Measurements from ENCODE around the gene ECEL1.

ECEL1 gene

DNA sequence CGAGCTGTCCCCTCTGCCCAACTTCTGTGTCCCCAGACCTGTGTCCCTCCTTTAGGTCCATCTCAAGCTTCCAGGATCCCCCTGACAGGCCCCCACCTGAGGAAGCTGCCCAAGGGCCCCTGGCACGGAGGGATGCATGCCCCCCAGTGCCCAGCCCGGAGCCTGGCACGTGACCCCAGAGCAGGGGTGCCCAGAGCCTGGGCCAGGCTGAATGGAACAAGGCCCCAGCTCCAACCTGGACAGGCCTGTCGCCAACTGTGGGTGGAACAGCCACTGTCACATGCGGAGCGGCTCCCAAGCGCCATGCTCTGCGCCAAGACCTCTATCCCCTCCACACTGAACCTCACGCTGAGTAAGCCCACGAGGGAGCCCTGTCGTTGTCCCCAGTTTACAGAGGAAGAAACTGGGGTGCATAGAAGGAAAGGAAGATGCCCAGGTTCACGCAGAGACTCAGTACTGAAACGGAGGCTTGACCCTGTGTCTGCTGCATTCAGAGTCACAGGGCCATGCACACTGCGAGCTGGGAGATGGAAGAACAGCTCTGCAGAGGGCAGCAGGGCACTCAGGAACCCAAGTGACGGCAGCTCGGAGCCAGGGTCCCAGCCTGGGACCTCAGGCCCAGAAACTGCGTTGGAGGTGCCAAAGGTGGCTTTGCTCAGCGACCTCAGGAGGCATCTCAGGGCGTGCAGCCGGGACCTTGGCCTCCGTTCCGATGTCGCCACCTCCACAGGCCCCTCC is 5.5 kb upstream of the ECEL1 start:
- Histone ChIP-seq H3K36me3 (ENCODE audit: control insufficient read depth, low read depth, low read length) (no peaks in the 10 kb centered on the region), H3K27me3 (ENCODE audit: control insufficient read depth, insufficient read depth, low read length) (peaks cover 25% of the 10 kb centered on the region), H3K4me3 (ENCODE audit: low read length) (no peak overlapping the region), H3K9me3 (ENCODE audit: control insufficient read depth, low read depth, low read length) (no peaks in the 10 kb centered on the region), H3K9ac (ENCODE audit: low read length) (no peak overlapping the region), H3K27ac (ENCODE audit: low read length) (no peak overlapping the region), H3K4me1 (ENCODE audit: control insufficient read depth, low read depth, low read length) (peaks cover 13% of the 10 kb centered on the region)

DNA sequence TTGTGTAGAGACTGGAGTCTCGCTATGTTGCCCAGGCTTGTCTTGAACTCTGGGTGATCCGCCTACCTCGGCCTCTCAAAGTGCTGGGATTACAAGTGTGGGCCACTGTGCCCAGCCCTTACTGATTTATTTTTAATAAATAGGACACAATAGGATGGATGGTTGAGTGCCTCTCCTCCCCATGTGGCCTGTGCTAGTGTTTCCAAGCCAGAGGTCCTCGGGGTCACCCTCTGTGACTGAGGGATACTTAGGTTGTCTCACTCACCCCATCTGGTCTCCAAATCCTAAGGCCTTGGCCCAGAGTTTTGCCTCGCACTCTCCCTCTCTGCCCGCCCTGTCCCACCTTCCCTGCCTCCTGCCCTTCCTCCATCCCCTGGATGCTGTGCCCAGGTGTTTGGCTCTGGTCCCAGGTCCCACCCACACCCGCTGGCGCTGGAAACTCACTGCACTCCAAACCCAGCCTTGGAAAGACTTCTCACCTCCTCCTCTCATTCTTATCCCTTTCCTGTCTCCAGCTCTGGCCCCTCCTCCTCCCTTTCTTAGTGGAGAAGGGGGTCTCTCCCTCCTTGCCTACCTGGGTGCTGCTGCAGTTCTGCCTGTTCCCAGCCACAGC is 4.7 kb upstream of the ECEL1 start:
- Histone ChIP-seq H3K36me3 (ENCODE audit: control insufficient read depth, low read depth, low read length) (no peaks in the 10 kb centered on the region), H3K27me3 (ENCODE audit: control insufficient read depth, insufficient read depth, low read length) (peaks cover 32% of the 10 kb centered on the region), H3K4me3 (ENCODE audit: low read length) (no peak overlapping the region), H3K9ac (ENCODE audit: low read length) (no peak overlapping the region), H3K4me1 (ENCODE audit: control insufficient read depth, low read depth, low read length) (peaks cover 13% of the 10 kb centered on the region), H3K9me3 (ENCODE audit: control insufficient read depth, low read depth, low read length) (no peaks in the 10 kb centered on the region), H3K27ac (ENCODE audit: low read length) (no peak overlapping the region)

DNA sequence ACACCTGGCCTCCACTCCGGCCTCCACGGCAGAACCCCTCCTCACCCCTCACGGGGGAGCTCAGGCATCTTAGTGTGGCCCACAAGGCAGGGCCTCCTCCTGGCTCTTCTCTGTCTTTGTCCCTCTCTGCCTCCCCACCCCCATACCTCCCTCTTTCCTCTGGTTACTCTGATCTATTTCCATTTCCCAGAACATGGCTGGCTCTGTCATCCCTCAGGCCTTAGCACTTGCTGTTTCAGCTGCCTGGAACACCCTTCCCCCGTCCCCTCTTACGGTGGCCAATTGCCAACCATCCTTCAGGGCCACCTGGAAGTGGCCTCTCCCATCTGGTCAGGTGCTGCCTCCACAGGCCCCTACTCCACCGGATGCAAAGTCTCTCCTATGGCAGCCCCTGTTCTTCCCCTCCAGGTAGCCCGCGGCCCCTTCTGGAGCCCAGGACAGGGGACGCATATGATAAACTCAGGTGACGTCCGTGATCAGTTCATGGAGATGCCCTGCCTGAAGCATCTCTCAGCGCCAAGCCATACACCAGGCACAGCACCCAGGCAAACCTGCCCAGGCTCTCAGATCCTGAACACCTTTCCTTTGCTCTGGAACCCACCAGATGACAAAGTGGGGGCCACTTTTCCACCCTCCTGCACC is 3.6 kb upstream of the ECEL1 start:
- H3K4me3 ChIP-seq (ENCODE audit: low read length) = no peak overlapping the region
- no peaks in the 10 kb centered on the region for H3K9me3 ChIP-seq (ENCODE audit: control insufficient read depth, low read depth, low read length)
- H3K4me1 ChIP-seq (ENCODE audit: control insufficient read depth, low read depth, low read length) = peaks cover 13% of the 10 kb centered on the region
- no peak overlapping the region for H3K27ac ChIP-seq (ENCODE audit: low read length)
- no peak overlapping the region for H3K9ac ChIP-seq (ENCODE audit: low read length)
- peaks cover 42% of the 10 kb centered on the region for H3K27me3 ChIP-seq (ENCODE audit: control insufficient read depth, insufficient read depth, low read length)
- no peaks in the 10 kb centered on the region for H3K36me3 ChIP-seq (ENCODE audit: control insufficient read depth, low read depth, low read length)

DNA sequence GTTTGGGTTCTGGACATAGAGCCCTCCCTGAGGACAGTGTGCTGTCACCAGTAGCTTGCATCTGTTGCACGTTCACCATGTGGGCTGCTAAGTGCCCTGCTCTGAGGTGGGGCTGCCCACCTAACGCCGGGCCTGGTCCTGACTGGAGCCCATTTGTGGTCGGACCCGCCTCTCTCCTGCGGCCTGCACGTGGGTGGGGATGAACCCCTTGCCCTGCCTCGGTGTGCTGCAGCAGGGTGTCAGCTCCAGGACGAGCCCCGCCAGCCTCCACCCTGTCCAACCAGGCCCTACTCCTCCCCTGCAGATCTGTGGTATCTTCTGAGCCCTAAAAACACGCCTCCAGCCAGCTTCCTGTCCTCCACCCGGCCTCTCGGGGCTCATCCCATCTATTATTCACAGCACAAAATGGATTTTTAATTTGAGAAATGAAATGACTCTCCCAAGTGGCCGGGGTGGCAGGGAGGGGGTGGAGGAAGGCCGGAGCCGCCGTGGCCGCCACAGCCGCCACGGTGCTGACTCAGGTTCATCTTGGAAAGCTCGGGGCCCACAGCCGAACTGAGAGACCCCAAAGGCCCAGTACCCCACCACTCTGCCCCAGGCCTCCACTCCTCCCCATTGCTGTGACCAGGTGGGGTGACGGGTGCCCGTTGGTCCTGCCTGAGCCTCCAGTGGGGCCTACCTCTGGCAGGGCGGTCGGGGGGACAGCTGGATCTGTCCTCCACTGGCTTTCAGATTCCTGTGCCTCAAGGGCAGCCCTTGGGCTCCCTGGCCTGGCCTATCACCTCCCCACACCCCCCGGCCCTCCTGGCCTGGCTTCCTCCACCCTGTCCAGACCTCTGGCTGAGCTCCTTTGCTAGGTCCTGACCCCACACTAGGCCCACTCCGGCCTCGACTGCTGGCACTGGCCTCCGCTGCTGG is 2.8 kb upstream of the ECEL1 start:
- no peak overlapping the region for H3K4me3 ChIP-seq (ENCODE audit: low read length)
- no peaks in the 10 kb centered on the region for H3K9me3 ChIP-seq (ENCODE audit: control insufficient read depth, low read depth, low read length)
- H3K9ac ChIP-seq (ENCODE audit: low read length) = no peak overlapping the region
- peaks cover 50% of the 10 kb centered on the region for H3K27me3 ChIP-seq (ENCODE audit: control insufficient read depth, insufficient read depth, low read length)
- H3K27ac ChIP-seq (ENCODE audit: low read length) = no peak overlapping the region
- peaks cover 13% of the 10 kb centered on the region for H3K4me1 ChIP-seq (ENCODE audit: control insufficient read depth, low read depth, low read length)
- H3K36me3 ChIP-seq (ENCODE audit: control insufficient read depth, low read depth, low read length) = no peaks in the 10 kb centered on the region

DNA sequence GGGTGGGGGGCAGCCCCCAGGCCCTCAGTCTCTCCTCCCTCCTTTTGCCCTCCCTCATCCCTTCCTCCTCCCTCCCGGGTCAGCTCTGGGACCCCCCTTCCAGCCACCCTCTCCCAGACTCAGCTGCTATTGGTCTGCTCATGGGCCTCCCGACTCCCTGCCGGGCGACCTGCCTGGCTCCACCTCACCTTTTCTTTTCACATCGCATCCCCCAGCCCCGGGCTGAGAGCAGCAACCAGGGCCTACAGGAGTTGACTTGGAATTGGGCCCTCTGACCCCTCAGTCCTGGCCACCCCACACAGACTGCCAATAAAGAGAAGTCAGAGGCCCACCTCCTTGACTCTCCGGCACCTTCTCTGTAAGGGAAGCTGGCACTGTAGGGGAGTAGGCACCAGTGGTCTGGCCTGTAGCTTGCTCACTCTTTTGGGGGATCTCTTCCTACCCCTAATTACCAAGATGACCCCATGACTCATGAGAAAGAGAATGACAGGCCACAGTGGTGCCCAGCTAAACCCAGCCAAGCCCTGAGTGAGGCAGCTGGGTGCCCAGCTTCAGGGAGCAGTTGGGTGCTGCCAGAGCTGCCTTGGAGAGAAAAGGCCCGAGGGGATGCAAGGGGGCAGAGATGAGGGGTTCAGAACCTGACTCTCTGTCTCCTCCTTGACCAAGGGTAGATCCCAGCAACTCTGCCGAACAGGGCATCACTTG is 2.0 kb upstream of the ECEL1 start:
- Histone ChIP-seq H3K27ac (ENCODE audit: low read length) (no peak overlapping the region), H3K4me3 (ENCODE audit: low read length) (no peak overlapping the region), H3K36me3 (ENCODE audit: control insufficient read depth, low read depth, low read length) (no peaks in the 10 kb centered on the region), H3K9ac (ENCODE audit: low read length) (no peak overlapping the region), H3K27me3 (ENCODE audit: control insufficient read depth, insufficient read depth, low read length) (peaks cover 58% of the 10 kb centered on the region), H3K4me1 (ENCODE audit: control insufficient read depth, low read depth, low read length) (peaks cover 13% of the 10 kb centered on the region), H3K9me3 (ENCODE audit: control insufficient read depth, low read depth, low read length) (no peaks in the 10 kb centered on the region)

DNA sequence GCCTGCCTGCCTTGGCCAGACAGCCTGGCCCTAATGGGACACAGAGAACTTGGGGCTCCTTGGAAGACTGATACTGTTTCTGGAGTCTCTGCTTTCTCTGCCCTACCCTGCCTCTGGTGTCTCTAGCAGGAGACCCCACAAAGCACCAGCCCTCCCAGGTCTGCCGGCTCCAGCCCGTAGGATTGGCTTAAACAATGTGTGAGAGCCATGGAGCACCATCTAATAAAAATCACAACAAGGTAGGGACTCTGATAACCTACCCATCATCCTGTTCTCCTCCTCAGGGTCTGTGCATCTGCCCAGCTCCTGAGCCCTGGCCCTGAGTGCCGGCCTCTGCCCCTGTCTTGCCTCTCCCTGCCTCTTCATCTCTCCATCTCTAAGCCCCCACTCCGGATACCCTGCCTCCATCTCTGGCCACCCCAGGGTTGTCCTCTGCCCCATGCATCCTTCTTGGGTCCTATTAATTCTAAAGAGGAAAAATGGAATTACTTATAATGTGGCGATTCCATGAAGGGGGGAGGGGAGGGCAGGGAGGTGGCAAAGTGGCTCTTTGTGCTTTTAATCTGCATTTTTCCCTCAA is 1.2 kb upstream of the ECEL1 start:
- H3K9me3 ChIP-seq (ENCODE audit: control insufficient read depth, low read depth, low read length) = no peaks in the 10 kb centered on the region
- peaks cover 67% of the 10 kb centered on the region for H3K27me3 ChIP-seq (ENCODE audit: control insufficient read depth, insufficient read depth, low read length)
- H3K9ac ChIP-seq (ENCODE audit: low read length) = no peak overlapping the region
- no peak overlapping the region for H3K4me3 ChIP-seq (ENCODE audit: low read length)
- H3K4me1 ChIP-seq (ENCODE audit: control insufficient read depth, low read depth, low read length) = peaks cover 10% of the 10 kb centered on the region
- H3K27ac ChIP-seq (ENCODE audit: low read length) = no peak overlapping the region
- no peaks in the 10 kb centered on the region for H3K36me3 ChIP-seq (ENCODE audit: control insufficient read depth, low read depth, low read length)

DNA sequence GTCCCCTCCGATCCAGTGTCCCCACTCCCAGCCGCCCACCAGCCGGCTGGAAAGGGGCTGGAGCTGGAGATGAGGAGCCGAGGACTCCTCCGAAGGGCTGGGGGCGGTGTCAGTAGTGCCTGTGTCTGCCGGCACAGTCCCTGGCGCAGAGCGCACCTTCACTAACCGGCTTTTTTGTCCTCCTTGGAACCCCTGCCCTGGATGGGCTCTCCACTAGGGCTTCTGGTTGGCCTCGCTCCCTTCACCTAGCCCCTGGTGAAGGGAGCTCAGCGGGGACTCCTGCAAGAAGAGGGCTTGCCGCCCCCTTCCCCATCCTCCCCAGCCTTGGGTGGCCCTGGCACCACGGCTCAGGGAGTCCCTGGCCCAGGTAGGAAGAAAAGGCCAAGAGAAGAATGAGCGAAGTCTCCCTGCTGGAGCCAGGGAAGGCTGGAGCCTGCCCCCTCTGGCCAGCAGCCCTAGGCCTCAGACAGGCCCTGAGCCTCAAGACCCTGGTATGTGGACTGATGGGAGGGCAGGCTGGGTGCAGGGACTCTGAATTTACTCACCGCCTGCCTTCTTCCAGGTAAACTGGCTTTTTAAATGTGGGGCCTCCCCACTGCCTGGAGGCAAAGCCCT is 570 bp upstream of the ECEL1 start:
- no peak overlapping the region for H3K9ac ChIP-seq (ENCODE audit: low read length)
- H3K4me1 ChIP-seq (ENCODE audit: control insufficient read depth, low read depth, low read length) = peaks cover 8% of the 10 kb centered on the region
- H3K9me3 ChIP-seq (ENCODE audit: control insufficient read depth, low read depth, low read length) = no peaks in the 10 kb centered on the region
- H3K36me3 ChIP-seq (ENCODE audit: control insufficient read depth, low read depth, low read length) = no peaks in the 10 kb centered on the region
- H3K4me3 ChIP-seq (ENCODE audit: low read length) = peak overlapping the region; percentile 44
- peaks cover 73% of the 10 kb centered on the region for H3K27me3 ChIP-seq (ENCODE audit: control insufficient read depth, insufficient read depth, low read length)
- H3K27ac ChIP-seq (ENCODE audit: low read length) = no peak overlapping the region

DNA sequence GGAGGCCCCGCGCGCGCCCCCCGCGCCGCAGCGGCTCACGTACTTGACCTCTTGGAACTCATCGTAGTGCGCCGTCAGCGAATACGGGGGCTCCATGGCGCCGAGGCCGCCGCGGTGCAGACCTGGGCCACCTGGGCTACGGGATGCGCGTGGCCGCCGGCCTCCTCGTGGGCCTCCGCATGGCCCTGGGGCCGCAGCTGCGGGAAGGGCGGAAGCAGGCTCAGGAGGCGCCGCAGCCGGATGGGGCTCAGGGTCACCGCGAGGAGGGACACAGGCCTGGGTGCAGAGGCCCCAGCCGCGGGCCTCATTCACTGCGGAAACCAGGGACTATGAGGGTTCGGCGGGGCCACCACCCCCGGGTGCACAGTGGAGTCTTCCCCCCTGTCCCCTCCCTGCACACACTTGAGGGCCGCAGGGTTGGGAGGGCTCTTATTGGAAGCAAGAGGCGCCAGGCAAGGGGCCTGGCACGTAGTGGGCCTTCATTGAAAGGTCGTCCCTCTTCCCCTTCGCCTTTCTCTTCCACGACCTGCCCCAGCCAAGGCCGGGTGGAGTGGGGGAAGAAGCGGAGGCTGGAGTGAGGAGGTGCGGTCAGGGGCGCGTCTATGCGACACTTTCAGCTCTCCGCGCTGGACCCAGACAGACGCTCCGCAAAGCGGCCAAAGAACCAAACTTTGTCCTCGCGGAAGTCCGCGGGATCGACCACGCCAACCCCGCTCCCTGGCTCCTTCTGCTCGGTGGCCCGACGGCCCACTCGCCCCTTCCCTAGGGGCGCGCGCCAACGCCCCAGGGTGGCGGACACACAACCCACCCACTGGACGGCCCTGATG is 863 bp downstream of the ECEL1 start:
- peaks cover 74% of the 10 kb centered on the region for H3K27me3 ChIP-seq (ENCODE audit: control insufficient read depth, insufficient read depth, low read length)
- no peak overlapping the region for H3K27ac ChIP-seq (ENCODE audit: low read length)

DNA sequence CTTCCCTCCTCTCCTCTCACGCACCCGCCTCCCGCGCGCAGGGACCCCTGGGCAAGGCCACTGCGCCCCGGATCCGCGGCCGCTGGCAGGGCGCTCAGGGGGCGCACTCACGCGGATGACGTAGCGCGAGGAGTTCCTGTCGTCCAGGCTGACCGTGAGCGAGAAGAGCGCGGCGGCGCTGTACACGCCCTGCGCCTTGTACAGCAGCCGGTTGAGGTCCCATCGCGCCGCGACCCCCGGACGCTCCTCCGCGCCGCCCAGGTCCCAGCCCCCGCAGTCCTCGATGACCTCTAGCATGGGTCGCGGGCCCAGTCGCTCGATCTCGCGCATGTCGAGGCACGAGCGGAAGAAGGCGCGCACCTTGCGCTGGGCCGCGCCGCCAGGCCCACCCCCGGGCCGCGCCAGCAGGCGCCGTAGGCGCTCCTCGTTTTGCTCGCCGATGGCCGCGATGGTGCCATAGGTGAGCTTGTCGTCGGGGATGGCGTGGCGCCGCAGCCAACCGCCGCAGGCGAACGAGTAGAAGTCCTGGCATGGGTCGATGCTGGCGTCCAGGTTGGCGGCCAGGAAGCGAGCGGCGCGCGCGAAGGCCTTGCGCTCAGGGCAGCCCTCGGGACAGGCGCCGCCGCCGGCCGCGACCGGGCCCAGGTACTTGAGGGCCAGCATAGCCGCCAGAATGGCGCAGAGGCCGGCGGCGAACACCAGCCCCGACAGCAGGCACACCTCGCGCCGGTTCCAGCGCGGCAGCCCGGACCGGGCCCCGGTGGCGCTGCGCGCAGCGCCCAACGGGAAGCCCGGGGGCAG is 1.7 kb downstream of the ECEL1 start:
- peak overlapping the region; percentile 42 for H3K4me3 ChIP-seq (ENCODE audit: low read length)

More for the DNA sequence above, 863 bp downstream of the ECEL1 start:
- H3K36me3 ChIP-seq (ENCODE audit: control insufficient read depth, low read depth, low read length) = no peaks in the 10 kb centered on the region
- no peaks in the 10 kb centered on the region for H3K9me3 ChIP-seq (ENCODE audit: control insufficient read depth, low read depth, low read length)
- H3K4me3 ChIP-seq (ENCODE audit: low read length) = peak overlapping the region; percentile 40
- H3K9ac ChIP-seq (ENCODE audit: low read length) = no peak overlapping the region
- H3K4me1 ChIP-seq (ENCODE audit: control insufficient read depth, low read depth, low read length) = peaks cover 8% of the 10 kb centered on the region

More for the DNA sequence above, 1.7 kb downstream of the ECEL1 start:
- no peak overlapping the region for H3K27ac ChIP-seq (ENCODE audit: low read length)
- no peaks in the 10 kb centered on the region for H3K9me3 ChIP-seq (ENCODE audit: control insufficient read depth, low read depth, low read length)
- H3K27me3 ChIP-seq (ENCODE audit: control insufficient read depth, insufficient read depth, low read length) = peaks cover 74% of the 10 kb centered on the region
- H3K9ac ChIP-seq (ENCODE audit: low read length) = no peak overlapping the region
- H3K36me3 ChIP-seq (ENCODE audit: control insufficient read depth, low read depth, low read length) = no peaks in the 10 kb centered on the region
- peaks cover 8% of the 10 kb centered on the region for H3K4me1 ChIP-seq (ENCODE audit: control insufficient read depth, low read depth, low read length)
